ENCODE results near the gene LILRB2. TPM values are rescaled to one million over a fixed set of nuclear protein-coding genes. Genes with fewer than 3 reads are reported as not detected.

The LILRB2 gene
- total and polyA plus RNA-seq, 2 donors (not counting 1 experiment from before 2014, with no cell fraction given): 8.3 to 12.4 TPM

- peaks cover 0 to 60% (median 26%) of the 10 kb centered on the region in 4 experiments for H3K27me3 ChIP-seq (replicated peaks in 1 of 4; ENCODE audit: control extremely low read depth in 1 of 4, control insufficient read depth in 3 of 4, insufficient read depth in 4 of 4, low read length in 3 of 4)
- no peak overlapping the region for H3K4me2 ChIP-seq (replicated peaks; ENCODE audit: low read depth, low read length, poor library complexity, severe bottlenecking)
- no peaks in the 10 kb centered on the region for H3K79me2 ChIP-seq (ENCODE audit: control insufficient read depth, insufficient read depth, low read length)
- no peak overlapping the region for H3K4me3 ChIP-seq (ENCODE audit: control extremely low read depth in 1 of 5, extremely low read depth in 1 of 5, insufficient read depth in 1 of 5, low read depth in 2 of 5, low read length in 4 of 5)
- intact Hi-C loops (cut with micrococcal nuclease): no loop called here
- TF ChIP-seq CTCF (IDR thresholded peaks at IDR 0.05) (no peak), EZH2 (IDR thresholded peaks at IDR 0.05; ENCODE audit: borderline replicate concordance, insufficient read depth, low read depth, low read length, poor library complexity, severe bottlenecking) (no peak)
- peaks cover 43% of the 10 kb centered on the region for H3K27me3 Mint-ChIP-seq
- H3K4me1 ChIP-seq (ENCODE audit: control insufficient read depth in 2 of 2, insufficient read depth in 2 of 2, low read length in 2 of 2): peaks cover 11 to 12% of the 10 kb centered on the region in 2 donors
- DNase-seq: no peak
- H3K4me3 Mint-ChIP-seq: no peak overlapping the region
- peaks cover 9% of the 10 kb centered on the region for H3K4me1 Mint-ChIP-seq
- H3K9me3 ChIP-seq (ENCODE audit: control extremely low read depth in 1 of 3, control insufficient read depth in 2 of 3, insufficient read depth in 1 of 3, low read length in 2 of 3): no peaks in the 10 kb centered on the region
- no peak overlapping the region for H3K9ac ChIP-seq (ENCODE audit: low read length)
- WGBS (ENCODE audit: insufficient coverage): 83% methylated on average over 3 of the region's 5 CpGs
- no peak overlapping the region for H3K27ac ChIP-seq (ENCODE audit: low read length in 2 of 2)
- CTCF ChIA-PET: interaction anchor here (1.0 kb wide), 1 partner anchor 42 kb away, joined by 3 read pairs; no protein-coding TSS in a partner anchor
- no peak overlapping the region for H2AFZ ChIP-seq (ENCODE audit: insufficient read depth, low read depth, low read length, poor library complexity, severe bottlenecking)
- H4K20me1 ChIP-seq (ENCODE audit: control insufficient read depth, insufficient read depth, low read length, poor library complexity, severe bottlenecking): no peaks in the 10 kb centered on the region
- H3K36me3 ChIP-seq (replicated peaks in 1 of 2; ENCODE audit: control extremely low read depth in 1 of 2, control insufficient read depth in 1 of 2, extremely low read depth in 1 of 2, insufficient read depth in 2 of 2, low read length in 1 of 2): no peaks in the 10 kb centered on the region
- ATAC-seq (ENCODE audit: low read depth): no peak
- no peaks in the 10 kb centered on the region for H3K9me3 Mint-ChIP-seq (ENCODE audit: insufficient read depth)
- H3K27ac Mint-ChIP-seq: peak overlapping the region; percentile 10
- POLR2A ChIA-PET: no interaction called here
These were observed 26.6 kb upstream of the LILRB2 start for GRCh38 chr19:54307389-54308020.

- Histone ChIP-seq H3K27ac (ENCODE audit: low read length in 2 of 2) (no peak overlapping the region), H3K9me3 (ENCODE audit: control extremely low read depth in 1 of 3, control insufficient read depth in 2 of 3, insufficient read depth in 1 of 3, low read length in 2 of 3) (no peaks in the 10 kb centered on the region), H3K4me1 (ENCODE audit: control insufficient read depth in 2 of 2, insufficient read depth in 2 of 2, low read length in 2 of 2) (peaks cover 6 to 7% of the 10 kb centered on the region in 2 donors), H3K79me2 (ENCODE audit: control insufficient read depth, insufficient read depth, low read length) (no peaks in the 10 kb centered on the region), H3K4me2 (replicated peaks; ENCODE audit: low read depth, low read length, poor library complexity, severe bottlenecking) (no peak overlapping the region), H3K4me3 (ENCODE audit: control extremely low read depth in 1 of 5, extremely low read depth in 1 of 5, insufficient read depth in 1 of 5, low read depth in 2 of 5, low read length in 4 of 5) (no peak overlapping the region), H3K36me3 (replicated peaks in 1 of 2; ENCODE audit: control extremely low read depth in 1 of 2, control insufficient read depth in 1 of 2, extremely low read depth in 1 of 2, insufficient read depth in 2 of 2, low read length in 1 of 2) (no peaks in the 10 kb centered on the region), H2AFZ (ENCODE audit: insufficient read depth, low read depth, low read length, poor library complexity, severe bottlenecking) (no peak overlapping the region), H3K27me3 (replicated peaks in 1 of 4; ENCODE audit: control extremely low read depth in 1 of 4, control insufficient read depth in 3 of 4, insufficient read depth in 4 of 4, low read length in 3 of 4) (peaks cover 0 to 60% (median 21%) of the 10 kb centered on the region in 4 experiments), H3K9ac (ENCODE audit: low read length) (no peak overlapping the region), H4K20me1 (ENCODE audit: control insufficient read depth, insufficient read depth, low read length, poor library complexity, severe bottlenecking) (no peaks in the 10 kb centered on the region)
- H3K9me3 Mint-ChIP-seq (ENCODE audit: insufficient read depth): no peaks in the 10 kb centered on the region
- intact Hi-C loops (cut with micrococcal nuclease): no loop called here
- WGBS (ENCODE audit: insufficient coverage): 100% methylated on average over 1 of the region's 1 CpG
- CTCF ChIA-PET: interaction anchor here (2.3 kb wide), 1 partner anchor 39 kb away, joined by 12 read pairs; no protein-coding TSS in a partner anchor
- ATAC-seq (ENCODE audit: low read depth) (no peak), DNase-seq (no peak)
- peaks cover 7% of the 10 kb centered on the region for H3K4me1 Mint-ChIP-seq
- POLR2A ChIA-PET: no interaction called here
- H3K27me3 Mint-ChIP-seq: peaks cover 47% of the 10 kb centered on the region
- H3K27ac Mint-ChIP-seq: no peak overlapping the region
- H3K4me3 Mint-ChIP-seq: no peak overlapping the region
- TF ChIP-seq EZH2 (IDR thresholded peaks at IDR 0.05; ENCODE audit: borderline replicate concordance, insufficient read depth, low read depth, low read length, poor library complexity, severe bottlenecking): no peak
- TF ChIP-seq CTCF (IDR thresholded peaks at IDR 0.05): no peak
These were observed 24.2 kb upstream of the LILRB2 start for GRCh38 chr19:54305141-54305540.
